Kidney (tissue), 14 donors: ENCODE results near the gene TNK2. TPM values are rescaled to one million over a fixed set of nuclear protein-coding genes. Genes with fewer than 3 reads are reported as not detected.
A peak's percentile ranks its signal among the peaks of the same experiment; 100 is the strongest.

ENCODE experiments used
- DNase-seq, 5 donors: peaks; one replicate each; pipeline ENCODE4 v3.0.0-alpha.2; 2013 to 2020
- FAIRE-seq: peaks from 2 replicates; lab custom pipeline; 2012; peaks lifted over from hg19 to GRCh38; lab: Jason Lieb, UNC
- H3K27ac ChIP-seq, 2 donors: one replicate each; pipeline ENCODE4 v1.7.0; 2013; ENCODE audit warnings: low read depth in 2 of 2, low read length in 2 of 2, inconsistent platforms in 1 of 2
- H3K27me3 ChIP-seq: one replicate; pipeline ENCODE4 v1.7.1; 2013; ENCODE audit warnings: low read length, inconsistent platforms; ENCODE audit not compliant: control insufficient read depth, insufficient read depth
- H3K36me3 ChIP-seq, 3 donors: one replicate each; pipeline versions ENCODE4 v1.7.0 to v1.7.1; 2013; ENCODE audit warnings: low read length in 3 of 3, control low read depth in 1 of 3, inconsistent platforms in 1 of 3; ENCODE audit not compliant: insufficient read depth in 3 of 3, control insufficient read depth in 2 of 3
- H3K4me1 ChIP-seq, 3 donors: one replicate each; pipeline versions ENCODE4 v1.7.0 to v1.7.1; 2013; ENCODE audit warnings: low read length in 3 of 3, inconsistent platforms in 1 of 3, low read depth in 1 of 3; ENCODE audit not compliant: control insufficient read depth in 2 of 3, insufficient read depth in 2 of 3
- H3K4me3 ChIP-seq, 3 donors: one replicate each; pipeline versions ENCODE4 v1.7.0 to v1.8.1; 2013; ENCODE audit warnings: low read length in 3 of 3, control low read depth in 1 of 3, inconsistent platforms in 1 of 3
- H3K9ac ChIP-seq, 3 donors: one replicate each; pipeline versions ENCODE4 v1.7.0 to v1.7.1; 2013; ENCODE audit warnings: low read length in 3 of 3, control low read depth in 1 of 3, inconsistent platforms in 1 of 3
- H3K9me3 ChIP-seq, 3 donors: one replicate each; pipeline versions ENCODE4 v1.7.0 to v1.7.1; 2013; ENCODE audit warnings: low read length in 3 of 3, control low read depth in 1 of 3, inconsistent platforms in 1 of 3; ENCODE audit not compliant: control insufficient read depth in 2 of 3, insufficient read depth in 1 of 3
- CTCF ChIP-seq: IDR thresholded peaks from 3 replicates; pipeline ENCODE4 v1.5.1; 2012; ENCODE audit warnings: mild to moderate bottlenecking, moderate library complexity, borderline replicate concordance; ENCODE audit not compliant: insufficient read depth; ENCODE audit errors: extremely low read depth
- intact Hi-C: fragments of 100-400 bp; cut with DNase I; formaldehyde crosslinking; loops from one replicate; pipeline ENCODE4 v1.11.1; 2022
- polyA plus RNA-seq: library from polyadenylated mRNA; stranded (reverse); fragments of 350-450 nt; fragmentation: Illumina TruSeq; extraction: RNeasy Lipid Tissue Mini Kit (QIAGEN cat#74804); gene quantifications from one replicate; pipeline ENCODE4 v1.2.3, GENCODE V29; 2014; ENCODE audit warnings: low read depth, low replicate concordance; ENCODE audit not compliant: insufficient read depth
- total RNA-seq: library from RNA; stranded (reverse); fragmentation: NEBNext Ultra II Directional; extraction: Animal tissue kit (Norgen Biotek cat#: 25700); gene quantifications from one replicate; pipeline ENCODE4 v1.2.1, GENCODE V29; 2021
- donor health status: control.
- donor health status: control.
- donor health status: control.
- donor health status: control.
- donor health status: control.
- donor health status: DM: yes; HTN: yes; CAD: no.
- donor health status: Normal renal cell carcinoma (clear cell type).

TNK2 gene
- total and polyA plus RNA-seq, 2 donors from 2014 or later: 14.7 to 42.5 TPM

- no peak overlapping the region for H3K4me3 ChIP-seq
- no peak overlapping the region for H3K9ac ChIP-seq
- H3K27ac ChIP-seq: no peak overlapping the region
- TF ChIP-seq CTCF: no peak
- peaks cover 0 to 17% (median 0%) of the 10 kb centered on the region in 3 donors for H3K4me1 ChIP-seq
- no peaks in the 10 kb centered on the region for H3K27me3 ChIP-seq
- intact Hi-C loops: no loop called here
- no peaks in the 10 kb centered on the region for H3K36me3 ChIP-seq
- H3K9me3 ChIP-seq: no peaks in the 10 kb centered on the region
- DNase-seq: peak in 2 of 5 donors; percentile 45 to 62
- no peak for FAIRE-seq
These were observed 8.5 kb downstream of the TNK2 start for GRCh38 chr3:195899701-195900435.

GRCh38 chr3:195897853-195898415 lies 10.4 kb downstream of the TNK2 start:
- FAIRE-seq (no peak), DNase-seq (peak in 2 of 5 donors; percentile 41 to 46)
- TF ChIP-seq CTCF: no peak
- intact Hi-C loops: no loop called here
- Histone ChIP-seq H3K27me3 (no peaks in the 10 kb centered on the region), H3K9me3 (no peaks in the 10 kb centered on the region), H3K4me1 (peaks cover 0 to 23% (median 0%) of the 10 kb centered on the region in 3 donors), H3K4me3 (no peak overlapping the region), H3K9ac (no peak overlapping the region), H3K36me3 (no peaks in the 10 kb centered on the region), H3K27ac (peak overlapping the region in 1 of 2 donors; percentile 9)

GRCh38 chr3:195897081-195897852 lies 11.1 kb downstream of the TNK2 start:
- H3K4me1 ChIP-seq: peaks cover 0 to 27% (median 0%) of the 10 kb centered on the region in 3 donors
- no peak for TF ChIP-seq CTCF
- DNase-seq: peak in 1 of 5 donors; percentile 63
- H3K27me3 ChIP-seq: no peaks in the 10 kb centered on the region
- no peak overlapping the region for H3K9ac ChIP-seq
- intact Hi-C loops: no loop called here
- H3K4me3 ChIP-seq: no peak overlapping the region
- H3K27ac ChIP-seq: peak overlapping the region in 1 of 2 donors; percentile 73
- no peaks in the 10 kb centered on the region for H3K9me3 ChIP-seq
- no peaks in the 10 kb centered on the region for H3K36me3 ChIP-seq
- no peak for FAIRE-seq
